Dermis microvascular lymphatic vessel endothelial cell (primary cell): ENCODE results near the gene BMP8B. TPM values are rescaled to one million over a fixed set of nuclear protein-coding genes. Genes with fewer than 3 reads are reported as not detected.
"Not testable (repeated sequence)": the region's sequence is repeated elsewhere in the genome, so short reads cannot be mapped to it uniquely, and the experiment has no call there.

ENCODE experiments used
- DNase-seq, 2 donors: peaks; one replicate each; pipeline versions ENCODE4 v3.0.0 to v3.0.0-alpha.2; 2010; ENCODE audit warnings: low read depth in 2 of 2
- total RNA-seq: library from RNA; depleted of rRNA; stranded (reverse); fragments of >200 nt; gene quantifications from 2 replicates; pipeline ENCODE4 v1.2.1, GENCODE V29; 2014

BMP8B gene
- total RNA-seq, 1 donor from 2014 or later, result 0.39 TPM

- DNase-seq, result no peak
Observed at GRCh38 chr1:39779137-39779536, 9.5 kb downstream of the BMP8B start.

- DNase-seq, result not testable (repeated sequence)
Observed at GRCh38 chr1:39778463-39779099, 10.1 kb downstream of the BMP8B start.

DNA sequence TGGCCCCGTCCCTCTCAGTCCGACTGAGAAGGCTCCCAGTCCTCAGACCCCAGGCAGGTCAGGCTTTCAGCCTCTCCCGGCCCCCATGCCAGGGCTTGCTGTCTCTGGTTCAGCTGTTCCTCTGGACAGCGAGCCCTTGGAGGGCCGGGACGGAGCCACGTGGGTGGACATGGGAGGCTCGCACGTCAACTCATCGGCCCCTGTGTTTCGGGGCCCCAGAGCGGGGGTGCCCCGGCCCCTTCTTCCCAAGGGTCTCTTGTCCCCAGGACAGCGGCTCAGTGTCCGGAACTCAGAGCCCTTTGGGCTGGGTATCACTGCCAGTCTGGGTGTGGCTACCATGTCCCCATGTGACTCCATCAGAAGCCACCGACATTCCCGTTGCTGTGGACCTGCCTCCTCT lies 10.8 kb downstream of the BMP8B start:
- not testable (repeated sequence) for DNase-seq

- DNase-seq, result no peak
Observed at GRCh38 chr1:39777306-39777705, 11.4 kb downstream of the BMP8B start.

DNA sequence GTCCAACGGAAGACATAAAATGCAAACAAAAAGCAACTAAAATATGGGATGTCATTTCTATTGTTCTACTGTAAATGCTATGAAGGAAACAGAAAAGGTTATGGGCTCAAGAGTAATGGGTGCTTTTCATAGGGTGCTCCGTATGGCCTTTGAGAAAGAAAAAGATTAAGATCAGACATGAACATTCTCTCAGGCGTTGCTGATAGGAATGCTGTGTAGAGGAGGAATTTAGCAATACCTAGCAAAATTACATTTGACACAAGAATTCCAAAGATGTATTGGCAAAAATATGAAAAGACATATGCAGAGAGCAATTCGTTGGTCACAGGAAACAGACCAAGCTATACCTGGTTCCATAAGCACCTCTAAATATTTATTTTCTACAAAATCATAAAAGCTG lies 11.8 kb downstream of the BMP8B start:
- DNase-seq, result no peak

GRCh38 chr1:39776400-39776713 lies 12.3 kb downstream of the BMP8B start:
- DNase-seq, result no peak

GRCh38 chr1:39775676-39776399 lies 12.8 kb downstream of the BMP8B start:
- not testable (repeated sequence) for DNase-seq

DNA sequence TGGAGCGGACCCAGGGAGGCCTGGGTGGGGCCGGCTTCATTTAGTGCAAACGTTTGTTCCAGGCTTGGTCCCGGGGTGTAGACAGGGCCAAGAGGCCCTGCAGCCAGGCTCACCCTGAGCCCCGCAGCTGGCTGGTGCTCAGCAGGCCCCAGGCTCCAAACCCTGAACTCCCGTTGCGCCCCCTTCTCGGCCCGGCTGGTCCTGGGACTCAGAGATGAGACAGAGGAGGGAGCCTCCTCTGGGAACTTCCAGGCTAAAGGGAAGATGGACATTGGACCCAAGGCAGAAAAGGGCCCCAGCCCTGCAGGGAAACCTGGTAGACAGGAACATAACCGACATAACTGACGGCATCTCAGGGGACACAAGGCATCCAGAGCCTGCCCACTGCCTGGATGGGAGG lies 13.5 kb downstream of the BMP8B start:
- not testable (repeated sequence) for DNase-seq

DNA sequence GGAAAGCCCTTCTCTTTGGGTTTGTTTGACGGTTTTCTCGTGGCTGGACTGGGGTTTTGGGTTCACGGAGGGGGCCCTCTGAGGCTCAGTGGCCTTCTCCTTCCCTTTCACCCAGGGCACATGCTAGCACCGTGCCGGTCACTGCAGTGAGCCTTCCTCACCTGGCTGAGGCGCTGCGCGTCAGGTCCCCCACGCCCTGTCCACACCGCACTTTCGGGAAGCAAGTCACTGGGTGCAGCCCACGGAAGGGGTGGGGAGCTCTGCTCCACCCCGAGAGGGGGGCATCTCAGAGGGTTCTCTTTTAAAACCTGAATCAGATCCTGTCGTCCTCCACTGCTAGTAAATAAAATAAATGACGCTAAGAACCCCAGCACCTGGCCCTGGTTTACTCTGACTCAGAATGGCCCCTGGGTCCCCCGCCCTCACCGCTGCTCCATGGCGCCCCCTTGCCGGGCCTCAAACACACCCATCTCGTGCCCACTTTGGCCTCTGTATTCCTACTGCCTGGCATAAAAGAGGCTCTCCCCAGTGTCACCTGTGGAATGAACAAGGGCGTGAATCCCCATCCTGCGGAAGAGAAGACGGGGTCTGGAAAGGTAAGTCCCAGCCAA lies 15.2 kb downstream of the BMP8B start:
- DNase-seq, result not testable (repeated sequence)

- not testable (repeated sequence) for DNase-seq
Observed at GRCh38 chr1:39771022-39771532, 17.6 kb downstream of the BMP8B start, which contains the start of gene OXCT2. OXCT2 (minus strand) TSS chr1:39771348; CDS start chr1:39771255, 93 bp downstream.

DNA sequence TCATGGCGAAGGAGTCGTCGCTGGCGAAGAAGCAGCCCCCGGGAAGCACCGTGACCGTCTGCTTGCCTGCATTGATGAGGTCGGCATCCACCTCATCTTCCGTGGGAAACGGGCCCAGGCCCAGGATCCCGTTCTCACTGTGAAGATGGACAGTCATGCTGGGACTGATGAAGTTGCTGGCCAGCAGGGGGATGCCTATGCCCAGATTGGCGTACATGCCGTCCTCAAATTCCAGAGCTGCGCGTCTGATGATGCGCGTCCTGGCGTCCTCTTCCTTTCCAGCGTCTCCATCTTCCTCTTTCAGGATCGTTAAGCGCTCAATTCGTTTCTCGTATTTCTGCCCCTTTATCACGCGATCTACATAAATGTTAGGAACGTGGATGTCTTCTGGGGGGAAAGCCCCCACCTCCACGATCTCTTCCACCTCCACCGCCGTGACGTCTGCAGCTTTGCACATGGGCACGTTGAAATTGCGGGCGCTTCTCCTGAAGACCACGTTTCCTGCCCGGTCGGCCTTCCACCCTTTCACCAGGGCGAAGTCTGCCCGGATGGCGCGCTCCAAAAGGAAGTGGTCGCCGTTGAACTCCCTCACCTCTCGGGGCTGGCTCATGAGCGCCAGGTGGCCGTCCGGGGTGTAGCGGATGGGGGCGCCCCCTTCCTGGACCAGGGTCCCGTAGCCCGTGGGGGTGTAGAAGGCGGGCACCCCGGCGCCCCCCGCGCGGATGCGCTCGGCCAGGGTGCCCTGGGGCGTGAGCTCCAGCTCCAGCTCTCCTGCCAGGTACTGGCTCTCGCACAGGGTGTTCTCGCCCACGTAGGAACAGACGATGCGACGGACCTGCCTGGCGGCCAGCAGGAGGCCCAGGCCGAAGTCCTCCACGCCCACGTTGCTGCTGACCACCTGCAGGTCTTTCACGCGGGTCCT lies 18.3 kb downstream of the BMP8B start:
- DNase-seq, result peak in 1 of 2 donors; percentile 23

DNA sequence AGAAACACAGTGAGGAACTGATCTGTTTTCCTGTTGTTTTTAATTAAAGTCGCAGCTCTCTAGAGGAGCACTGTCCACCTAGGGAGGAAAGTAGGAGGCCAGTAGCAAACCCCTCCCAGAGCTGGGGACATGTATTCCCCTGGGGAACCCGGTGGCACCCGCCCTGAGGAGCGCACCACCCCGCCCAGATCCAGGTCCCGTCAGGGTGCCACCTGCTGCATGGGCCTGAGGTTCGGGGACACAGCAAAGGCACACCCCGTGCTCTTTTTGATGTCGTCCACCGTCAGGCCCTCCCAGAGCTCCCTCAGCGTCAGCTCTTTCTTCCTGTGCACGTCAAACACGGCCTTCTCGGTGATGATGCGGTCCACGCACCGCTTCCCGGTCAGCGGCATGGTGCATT lies 19.2 kb downstream of the BMP8B start:
- DNase-seq, result not testable (repeated sequence)

- not testable (repeated sequence) for DNase-seq
Observed at GRCh38 chr1:39766466-39766865, 22.2 kb downstream of the BMP8B start.

DNA sequence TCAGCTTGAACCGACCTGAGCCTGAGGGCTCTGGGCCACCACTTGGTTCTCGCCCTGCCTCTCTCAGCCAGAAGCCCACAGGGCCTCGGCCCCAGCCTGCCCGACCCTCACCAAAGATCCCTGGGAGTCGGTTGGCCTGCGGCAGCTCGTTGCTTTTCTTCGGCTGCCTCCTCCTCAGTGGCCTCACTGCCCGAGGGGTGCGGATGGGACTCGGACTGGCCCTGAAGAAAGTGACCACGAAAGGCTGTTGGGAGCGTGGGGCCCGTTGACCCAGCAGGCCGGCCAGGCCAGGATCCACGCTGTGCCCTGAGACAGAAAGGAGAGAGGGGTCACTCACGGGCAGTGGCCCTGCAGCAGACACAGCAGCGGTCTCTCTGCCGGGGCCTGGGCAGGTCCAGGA lies 24.2 kb downstream of the BMP8B start:
- DNase-seq, result not testable (repeated sequence)

DNA sequence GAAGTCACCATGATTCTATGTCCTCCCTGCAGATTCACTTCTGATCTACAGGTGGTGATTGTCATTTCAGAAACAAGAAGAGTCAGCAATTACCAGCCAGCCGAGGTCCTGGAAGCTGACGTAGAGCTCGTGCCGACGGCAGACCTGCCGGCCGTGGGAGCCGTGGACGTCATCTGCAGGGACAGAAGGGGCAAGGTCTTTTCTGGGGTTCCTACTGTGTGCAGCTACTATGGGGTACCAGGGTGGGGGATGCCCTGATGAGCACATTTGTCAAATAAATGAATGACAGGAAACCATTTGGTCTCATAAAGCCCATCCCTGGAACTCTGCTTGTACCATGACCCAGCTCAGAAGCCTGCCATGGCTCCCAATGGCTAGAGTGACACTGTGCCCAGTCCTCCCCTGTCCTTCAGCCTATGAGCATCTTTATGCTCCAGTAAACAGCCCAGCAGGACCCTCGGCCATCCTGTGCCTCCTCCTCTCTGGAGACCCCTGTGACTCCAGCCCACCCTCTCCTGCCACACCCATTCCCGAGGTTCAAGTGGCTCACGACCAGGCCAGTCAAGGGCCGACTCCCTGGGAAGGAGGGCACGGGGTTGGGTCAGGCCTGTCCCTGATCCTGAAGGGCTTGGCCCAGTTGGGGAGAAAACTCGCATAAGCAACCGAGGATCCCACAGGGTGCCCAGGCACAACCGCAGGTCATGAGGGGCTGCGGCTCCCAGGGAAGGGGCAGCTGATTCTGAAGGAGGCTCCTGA lies 24.9 kb downstream of the BMP8B start:
- DNase-seq, result not testable (repeated sequence)

DNA sequence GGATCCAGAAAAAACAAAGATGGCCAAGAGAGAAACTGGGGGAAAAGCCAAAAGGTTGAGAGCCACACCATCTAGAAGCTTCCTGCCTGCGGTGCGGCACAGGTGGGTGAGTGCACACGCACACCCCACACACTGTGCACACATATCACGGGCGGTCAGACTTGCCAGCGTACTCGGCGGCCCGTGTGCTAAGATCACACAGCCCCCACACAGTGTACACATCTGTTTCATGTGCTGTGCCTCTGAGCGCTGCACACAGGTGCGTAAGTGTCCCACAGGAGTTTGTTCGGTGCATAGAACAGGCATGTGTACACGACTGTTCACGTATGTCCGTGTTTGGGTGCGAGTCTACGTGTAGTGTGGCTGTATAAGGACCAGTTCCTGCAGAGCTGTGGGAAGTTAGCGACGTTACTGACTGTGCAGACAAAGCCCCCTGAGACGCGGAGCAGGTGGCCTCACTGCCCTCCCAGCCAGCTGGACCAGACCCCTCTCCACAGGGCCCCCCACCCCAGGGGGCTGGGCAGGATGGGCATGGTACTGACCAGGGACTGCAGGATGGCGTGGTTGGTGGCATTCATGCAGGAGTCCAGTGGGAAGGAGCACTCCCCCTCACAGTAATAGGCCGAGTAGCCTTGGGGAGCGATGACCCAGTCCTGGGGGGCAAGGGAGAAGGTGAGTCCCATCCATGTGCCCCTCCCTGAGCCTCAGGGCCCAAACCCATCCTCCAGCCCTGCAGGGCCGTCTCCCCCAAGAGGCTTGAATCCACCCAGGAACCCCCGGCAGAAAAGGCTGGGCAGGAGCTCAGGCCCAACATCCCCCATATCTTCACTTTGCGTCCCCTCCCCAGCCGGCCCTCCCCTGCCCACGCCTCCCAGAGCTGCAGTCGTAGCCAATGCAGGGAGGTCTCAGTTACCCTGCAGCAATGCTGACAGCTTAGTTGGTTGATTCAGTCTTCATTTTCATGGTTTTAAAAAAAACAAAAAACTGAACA lies 25.8 kb downstream of the BMP8B start:
- no peak for DNase-seq

DNA sequence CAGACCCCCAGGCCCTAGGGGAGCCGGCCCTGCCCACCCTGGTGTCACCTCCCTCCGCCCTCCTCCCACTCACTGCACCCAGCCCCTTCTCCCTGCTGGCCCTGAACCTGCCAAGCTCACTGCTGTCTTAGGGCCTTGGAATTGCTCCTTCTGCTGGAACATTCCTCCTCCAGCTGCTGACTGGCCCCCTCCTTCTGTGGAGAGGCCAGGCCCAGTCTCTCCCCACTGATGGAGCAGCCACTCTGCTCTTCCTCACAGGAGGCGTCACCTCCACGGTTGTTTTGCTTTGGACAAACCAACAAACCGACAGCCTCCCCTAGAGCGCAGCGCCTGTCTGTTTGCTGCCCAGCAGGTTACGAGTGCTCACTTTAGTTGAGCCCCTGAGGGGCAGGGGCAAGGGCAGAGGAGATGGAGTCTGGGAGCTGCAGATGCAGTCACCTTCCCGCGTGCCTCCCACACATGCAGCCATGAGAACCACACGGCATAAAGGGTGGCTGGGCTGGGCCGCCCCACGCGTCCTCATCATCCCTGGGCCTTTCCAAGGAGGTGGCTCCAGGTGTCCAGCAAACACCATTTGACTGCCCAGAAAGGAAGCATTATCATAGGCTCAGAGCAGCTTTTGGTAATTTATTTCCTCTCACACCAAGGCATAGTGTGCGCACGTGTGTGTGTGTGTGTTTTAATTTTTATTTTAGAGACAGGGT lies 27.0 kb downstream of the BMP8B start:
- no peak for DNase-seq

GRCh38 chr1:39761016-39761415 lies 27.6 kb downstream of the BMP8B start:
- DNase-seq, result no peak
